CMK (cell line): ENCODE results near the gene HSD11B2.

Source experiments
- DNase-seq: peaks from one replicate; pipeline ENCODE4 v3.0.0-alpha.2; 2010; ENCODE audit warnings: low read depth

The HSD11B2 gene

GRCh38 chr16:67451704-67452435 is 20.9 kb downstream of the HSD11B2 start:
- DNase-seq, result no peak

GRCh38 chr16:67454104-67454503 is 23.2 kb downstream of the HSD11B2 start:
- no peak for DNase-seq

GRCh38 chr16:67454852-67455251 is 23.9 kb downstream of the HSD11B2 start:
- no peak for DNase-seq

- DNase-seq, result no peak
Observed at GRCh38 chr16:67456391-67457081, 25.6 kb downstream of the HSD11B2 start.

GRCh38 chr16:67457611-67458010 is 26.7 kb downstream of the HSD11B2 start:
- DNase-seq, result no peak

- DNase-seq, result no peak
Observed at GRCh38 chr16:67458121-67458641, 27.3 kb downstream of the HSD11B2 start.

GRCh38 chr16:67459066-67459860 is 28.3 kb downstream of the HSD11B2 start:
- no peak for DNase-seq

- no peak for DNase-seq
Observed at GRCh38 chr16:67459861-67460150, 28.9 kb downstream of the HSD11B2 start.

GRCh38 chr16:67460168-67460567 is 29.2 kb downstream of the HSD11B2 start:
- DNase-seq, result no peak

- DNase-seq, result no peak
Observed at GRCh38 chr16:67460961-67461360, 30.0 kb downstream of the HSD11B2 start.

- DNase-seq, result no peak
Observed at GRCh38 chr16:67461600-67462278, 30.8 kb downstream of the HSD11B2 start.

- no peak for DNase-seq
Observed at GRCh38 chr16:67462279-67462655, 31.3 kb downstream of the HSD11B2 start.

GRCh38 chr16:67463059-67463458 is 32.1 kb downstream of the HSD11B2 start:
- no peak for DNase-seq

- no peak for DNase-seq
Observed at GRCh38 chr16:67463691-67464090, 32.8 kb downstream of the HSD11B2 start.

GRCh38 chr16:67464565-67464964 is 33.6 kb downstream of the HSD11B2 start:
- no peak for DNase-seq

- DNase-seq, result no peak
Observed at GRCh38 chr16:67466581-67466980, 35.7 kb downstream of the HSD11B2 start.

- DNase-seq, result no peak
Observed at GRCh38 chr16:67468731-67469130, 37.8 kb downstream of the HSD11B2 start.

GRCh38 chr16:67470359-67470758 is 39.4 kb downstream of the HSD11B2 start:
- no peak for DNase-seq

GRCh38 chr16:67471758-67472384 is 41.0 kb downstream of the HSD11B2 start:
- DNase-seq, result no peak

GRCh38 chr16:67474551-67475455 is 43.9 kb downstream of the HSD11B2 start:
- no peak for DNase-seq
